Activated T-cell treated with anti-CD3 and anti-CD28 coated beads, Interleukin-2, amount 50 U/mL, for 72 hours (primary cell): ENCODE measurements around the gene GOLT1B. TPM values are rescaled to one million over a fixed set of nuclear protein-coding genes. Genes with fewer than 3 reads are reported as not detected.

Experiments
- ATAC-seq, 2 donors: fragments of 150-1000 bp; cut with Tn5 transposase; replicated peaks in 1 of 2; 2 replicates each; pipeline ENCODE4 v1.10.0; 2021; ENCODE audit warnings: moderate library complexity in 2 of 2, mild to moderate bottlenecking in 1 of 2
- DNase-seq, 2 donors: peaks; one replicate each; pipeline ENCODE4 v3.0.0; 2021 to 2022; ENCODE audit warnings: mixed read lengths in 1 of 2
- H3K27ac Mint-ChIP-seq: one replicate; pipeline ENCODE4 v1.8.0; 2022; ENCODE audit warnings: mild to moderate bottlenecking, moderate library complexity, mixed read lengths
- H3K27me3 Mint-ChIP-seq: one replicate; pipeline ENCODE4 v1.8.0; 2022; ENCODE audit warnings: low read depth, mixed read lengths
- H3K36me3 Mint-ChIP-seq, 2 donors: one replicate each; pipeline ENCODE4 v1.8.0; 2022; ENCODE audit warnings: mixed read lengths in 2 of 2, mild to moderate bottlenecking in 1 of 2; ENCODE audit not compliant: insufficient read depth in 2 of 2
- H3K4me1 Mint-ChIP-seq: one replicate; pipeline ENCODE4 v1.8.0; 2022; ENCODE audit warnings: low read depth, mixed read lengths
- H3K4me3 Mint-ChIP-seq, 2 donors: one replicate each; pipeline ENCODE4 v1.8.0; 2022; ENCODE audit warnings: mild to moderate bottlenecking in 2 of 2, mixed read lengths in 2 of 2, moderate library complexity in 2 of 2
- H3K9me3 Mint-ChIP-seq, 2 donors: one replicate each; pipeline ENCODE4 v1.8.0; 2022; ENCODE audit warnings: mixed read lengths in 2 of 2
- total RNA-seq, 2 donors: library from RNA; stranded (reverse); gene quantifications; one replicate each; pipeline ENCODE4 v1.2.3, GENCODE V29; 2022

GOLT1B gene
- total RNA-seq, 2 donors from 2014 or later = 46.3 to 51.2 TPM

DNA sequence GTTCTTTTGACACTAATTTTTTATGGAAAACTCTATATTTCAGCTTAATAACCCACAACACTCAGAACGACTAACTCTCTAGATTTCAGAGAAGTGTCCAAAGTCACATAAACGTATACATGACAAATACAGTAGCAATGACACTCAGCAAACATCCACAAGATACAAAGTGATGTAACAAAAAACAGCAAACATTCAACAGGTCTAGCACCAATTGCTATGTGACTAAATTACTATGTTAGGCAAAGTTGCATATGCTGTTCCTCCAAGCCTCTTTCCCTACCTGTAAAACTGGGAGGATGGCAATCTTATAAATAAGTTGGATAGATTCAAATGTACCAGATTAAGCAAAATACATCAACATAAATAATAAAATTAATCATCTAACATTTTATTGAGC lies 1.8 kb upstream of the GOLT1B start:
- ATAC-seq = no peak
- H3K36me3 Mint-ChIP-seq = peaks cover 13 to 36% of the 10 kb centered on the region in 2 donors

DNA sequence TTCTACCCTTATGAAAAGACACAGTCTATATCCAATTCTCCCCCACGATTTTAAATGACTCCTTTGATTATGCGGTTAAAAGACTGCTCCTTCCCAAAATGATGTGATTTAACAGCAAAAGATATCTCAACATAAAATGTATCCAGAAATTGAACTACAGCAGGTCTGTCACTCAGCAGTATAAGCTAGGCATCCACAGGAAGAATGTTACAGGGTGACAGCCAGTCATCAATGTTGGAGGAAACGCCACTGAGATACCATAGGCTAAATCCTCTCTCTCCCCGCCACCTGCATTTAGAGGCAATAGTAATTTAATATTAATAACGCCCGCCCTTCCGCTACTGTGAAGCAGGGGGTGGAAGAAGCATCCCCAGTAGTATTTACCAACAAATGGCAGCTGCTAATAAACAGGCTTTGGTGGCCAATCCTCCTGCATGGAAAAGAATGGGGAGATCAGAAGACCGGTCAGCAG lies 767 bp upstream of the GOLT1B start:
- Mint-ChIP-seq H3K9me3 (no peaks in the 10 kb centered on the region), H3K27me3 (no peaks in the 10 kb centered on the region), H3K4me1 (peaks cover 34% of the 10 kb centered on the region), H3K36me3 (peaks cover 10 to 26% of the 10 kb centered on the region in 2 donors), H3K27ac (no peak overlapping the region), H3K4me3 (no peak overlapping the region)
- ATAC-seq (no peak), DNase-seq (no peak)

More for the DNA sequence above, 1.8 kb upstream of the GOLT1B start:
- Mint-ChIP-seq H3K27me3 (no peaks in the 10 kb centered on the region), H3K4me1 (peaks cover 26% of the 10 kb centered on the region), H3K9me3 (no peaks in the 10 kb centered on the region), H3K4me3 (no peak overlapping the region), H3K27ac (peak overlapping the region; percentile 55)
- DNase-seq = no peak

DNA sequence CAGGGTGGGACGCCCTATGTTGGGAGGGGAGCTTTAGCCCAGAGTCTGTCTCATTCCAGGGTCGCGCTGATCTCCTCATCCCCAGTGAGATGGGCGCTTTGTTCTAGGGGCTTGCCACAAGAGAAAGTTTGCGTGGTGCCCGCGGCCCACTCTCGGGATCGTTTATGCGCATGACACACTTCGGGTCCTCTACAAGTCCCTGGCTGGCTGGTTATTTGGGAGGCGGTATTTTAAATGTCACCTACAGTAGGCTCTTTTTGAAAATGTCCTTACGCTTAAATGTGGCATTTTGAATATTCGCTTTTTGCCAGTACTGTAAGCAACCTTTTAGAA lies 541 bp downstream of the GOLT1B start:
- DNase-seq = peak; percentile 38 to 44
- Mint-ChIP-seq H3K27ac (peak overlapping the region; percentile 98), H3K9me3 (no peaks in the 10 kb centered on the region), H3K27me3 (no peaks in the 10 kb centered on the region), H3K36me3 (peaks cover 10 to 21% of the 10 kb centered on the region in 2 donors), H3K4me3 (no peak overlapping the region), H3K4me1 (peaks cover 39% of the 10 kb centered on the region)
- ATAC-seq = no peak

- ATAC-seq (no peak), DNase-seq (no peak)
- peaks cover 7 to 20% of the 10 kb centered on the region in 2 donors for H3K36me3 Mint-ChIP-seq
- peak overlapping the region; percentile 98 for H3K27ac Mint-ChIP-seq
- no peak overlapping the region for H3K4me3 Mint-ChIP-seq
- H3K27me3 Mint-ChIP-seq = no peaks in the 10 kb centered on the region
- H3K9me3 Mint-ChIP-seq = no peaks in the 10 kb centered on the region
- H3K4me1 Mint-ChIP-seq = peaks cover 41% of the 10 kb centered on the region
Observed at GRCh38 chr12:21502872-21503271, 1.3 kb downstream of the GOLT1B start.

- DNase-seq (no peak), ATAC-seq (no peak)
- Mint-ChIP-seq H3K27me3 (no peaks in the 10 kb centered on the region), H3K36me3 (peaks cover 11 to 23% of the 10 kb centered on the region in 2 donors), H3K9me3 (no peaks in the 10 kb centered on the region), H3K4me1 (peaks cover 69% of the 10 kb centered on the region), H3K4me3 (no peak overlapping the region), H3K27ac (no peak overlapping the region)
Observed at GRCh38 chr12:21505888-21506287, 4.3 kb downstream of the GOLT1B start.

- ATAC-seq = no peak
- H3K27me3 Mint-ChIP-seq = no peaks in the 10 kb centered on the region
- no peak for DNase-seq
- H3K9me3 Mint-ChIP-seq = no peaks in the 10 kb centered on the region
- no peak overlapping the region for H3K4me3 Mint-ChIP-seq
- peaks cover 11 to 24% of the 10 kb centered on the region in 2 donors for H3K36me3 Mint-ChIP-seq
- H3K27ac Mint-ChIP-seq = peak overlapping the region; percentile 90
- peaks cover 64% of the 10 kb centered on the region for H3K4me1 Mint-ChIP-seq
Observed at GRCh38 chr12:21507849-21508248, 6.3 kb downstream of the GOLT1B start.

- DNase-seq (peak in 1 of 2 donors; percentile 19), ATAC-seq (peak; percentile 87 to 96)
- peaks cover 11 to 26% of the 10 kb centered on the region in 2 donors for H3K36me3 Mint-ChIP-seq
- H3K27me3 Mint-ChIP-seq = no peaks in the 10 kb centered on the region
- no peaks in the 10 kb centered on the region for H3K9me3 Mint-ChIP-seq
- H3K4me1 Mint-ChIP-seq = peaks cover 45% of the 10 kb centered on the region
- peak overlapping the region; percentile 96 for H3K27ac Mint-ChIP-seq
- peak overlapping the region; percentile 77 to 86 for H3K4me3 Mint-ChIP-seq
Observed at GRCh38 chr12:21509768-21510167, 8.2 kb downstream of the GOLT1B start.

GRCh38 chr12:21516281-21516680 lies 14.7 kb downstream of the GOLT1B start:
- Mint-ChIP-seq H3K9me3 (no peaks in the 10 kb centered on the region), H3K27me3 (no peaks in the 10 kb centered on the region), H3K4me1 (no peaks in the 10 kb centered on the region), H3K27ac (no peak overlapping the region), H3K4me3 (no peak overlapping the region), H3K36me3 (peaks cover 0 to 12% of the 10 kb centered on the region in 2 donors)
- DNase-seq (no peak), ATAC-seq (no peak)

GRCh38 chr12:21518451-21518850 lies 16.9 kb downstream of the GOLT1B start:
- Mint-ChIP-seq H3K4me3 (no peak overlapping the region), H3K27ac (no peak overlapping the region), H3K36me3 (peaks cover 0 to 9% of the 10 kb centered on the region in 2 donors), H3K4me1 (no peaks in the 10 kb centered on the region), H3K9me3 (no peaks in the 10 kb centered on the region), H3K27me3 (no peaks in the 10 kb centered on the region)
- ATAC-seq (no peak), DNase-seq (no peak)

- ATAC-seq (no peak), DNase-seq (no peak)
- Mint-ChIP-seq H3K27ac (no peak overlapping the region), H3K36me3 (peaks cover 7 to 14% of the 10 kb centered on the region in 2 donors), H3K9me3 (peaks cover 4 to 9% of the 10 kb centered on the region in 2 donors), H3K27me3 (peaks cover 8% of the 10 kb centered on the region), H3K4me1 (no peaks in the 10 kb centered on the region), H3K4me3 (no peak overlapping the region)
Observed at GRCh38 chr12:21521541-21521940, 20.0 kb downstream of the GOLT1B start.

- H3K27ac Mint-ChIP-seq = no peak overlapping the region
Observed at GRCh38 chr12:21523148-21523547, 21.6 kb downstream of the GOLT1B start.

GRCh38 chr12:21526053-21526452 lies 24.5 kb downstream of the GOLT1B start, which contains the start of gene SPX:
SPX (plus strand) TSS chr12:21526296; CDS start chr12:21526473, 177 bp downstream.
- Mint-ChIP-seq H3K4me3 (peak within 1 kb of the TSS; percentile 82 to 88), H3K36me3 (peaks cover 7 to 11% of the 10 kb centered on the region in 2 donors), H3K4me1 (peaks cover 12% of the 10 kb centered on the region), H3K27me3 (peaks cover 42% of the 10 kb centered on the region), H3K27ac (no peak within 1 kb of the TSS), H3K9me3 (peaks cover 4 to 9% of the 10 kb centered on the region in 2 donors)
- DNase-seq = no peak
- ATAC-seq = no peak

More at GRCh38 chr12:21523148-21523547, 21.6 kb downstream of the GOLT1B start:
- DNase-seq (no peak), ATAC-seq (no peak)
- H3K4me1 Mint-ChIP-seq = peaks cover 6% of the 10 kb centered on the region
- peaks cover 4 to 9% of the 10 kb centered on the region in 2 donors for H3K9me3 Mint-ChIP-seq
- H3K27me3 Mint-ChIP-seq = peaks cover 16% of the 10 kb centered on the region
- H3K4me3 Mint-ChIP-seq = no peak overlapping the region
- peaks cover 7 to 11% of the 10 kb centered on the region in 2 donors for H3K36me3 Mint-ChIP-seq

DNA sequence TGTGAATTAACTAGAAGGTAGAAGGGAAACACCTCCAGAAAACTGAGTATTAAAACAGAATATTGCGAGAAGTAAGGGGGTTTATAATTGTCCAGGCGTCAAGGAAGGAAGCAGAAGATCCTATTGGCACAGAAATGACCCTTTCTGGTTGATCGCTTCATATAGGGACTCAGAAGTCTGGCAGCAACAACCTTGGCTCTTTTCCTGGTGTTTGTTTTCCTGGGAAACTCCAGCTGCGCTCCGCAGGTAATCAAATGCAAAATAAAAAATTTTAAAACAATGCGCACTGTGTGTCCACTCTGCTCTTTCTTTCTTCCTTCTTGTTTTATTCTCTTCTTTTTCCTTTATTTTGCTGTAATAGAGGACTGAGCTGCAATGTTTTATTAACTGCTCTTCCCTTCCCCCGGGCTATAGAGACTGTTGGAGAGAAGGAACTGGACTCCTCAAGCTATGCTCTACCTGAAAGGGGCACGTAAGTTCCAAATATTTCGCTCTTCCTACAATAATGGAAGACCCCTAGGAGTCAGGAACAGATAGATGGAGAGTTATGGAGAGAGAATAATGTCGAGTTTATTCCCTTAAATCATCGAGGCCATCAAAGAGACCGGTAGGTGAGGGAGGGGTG lies 25.2 kb downstream of the GOLT1B start:
- H3K36me3 Mint-ChIP-seq = peaks cover 7 to 11% of the 10 kb centered on the region in 2 donors
- no peak for ATAC-seq
- no peak overlapping the region for H3K27ac Mint-ChIP-seq
- no peak for DNase-seq
- peaks cover 42% of the 10 kb centered on the region for H3K27me3 Mint-ChIP-seq
- peak overlapping the region; percentile 82 to 88 for H3K4me3 Mint-ChIP-seq
- H3K4me1 Mint-ChIP-seq = peaks cover 12% of the 10 kb centered on the region
- peaks cover 4 to 9% of the 10 kb centered on the region in 2 donors for H3K9me3 Mint-ChIP-seq
